ENCODE results near the gene MEI1.

DNA sequence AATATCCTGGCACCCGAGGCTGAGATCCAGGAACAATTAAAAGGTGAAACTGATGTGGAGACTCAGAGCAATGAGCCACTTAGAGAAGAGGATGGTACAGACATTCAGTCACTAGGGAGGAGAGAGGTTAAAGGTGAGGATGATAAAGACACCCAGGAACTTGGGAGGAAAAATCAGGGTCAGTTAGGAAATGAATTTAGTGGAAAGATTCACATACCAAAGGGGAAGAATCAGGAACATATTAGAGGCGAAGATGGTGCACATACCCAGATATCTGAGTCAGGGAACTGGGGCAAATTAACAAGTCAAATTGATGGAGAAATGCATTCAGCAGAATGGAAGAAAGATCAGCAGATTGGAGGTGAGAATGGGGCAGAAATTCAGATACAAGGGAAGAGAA lies 4.1 kb upstream of the MEI1 start:
- TF ChIP-seq, protein P1, sequence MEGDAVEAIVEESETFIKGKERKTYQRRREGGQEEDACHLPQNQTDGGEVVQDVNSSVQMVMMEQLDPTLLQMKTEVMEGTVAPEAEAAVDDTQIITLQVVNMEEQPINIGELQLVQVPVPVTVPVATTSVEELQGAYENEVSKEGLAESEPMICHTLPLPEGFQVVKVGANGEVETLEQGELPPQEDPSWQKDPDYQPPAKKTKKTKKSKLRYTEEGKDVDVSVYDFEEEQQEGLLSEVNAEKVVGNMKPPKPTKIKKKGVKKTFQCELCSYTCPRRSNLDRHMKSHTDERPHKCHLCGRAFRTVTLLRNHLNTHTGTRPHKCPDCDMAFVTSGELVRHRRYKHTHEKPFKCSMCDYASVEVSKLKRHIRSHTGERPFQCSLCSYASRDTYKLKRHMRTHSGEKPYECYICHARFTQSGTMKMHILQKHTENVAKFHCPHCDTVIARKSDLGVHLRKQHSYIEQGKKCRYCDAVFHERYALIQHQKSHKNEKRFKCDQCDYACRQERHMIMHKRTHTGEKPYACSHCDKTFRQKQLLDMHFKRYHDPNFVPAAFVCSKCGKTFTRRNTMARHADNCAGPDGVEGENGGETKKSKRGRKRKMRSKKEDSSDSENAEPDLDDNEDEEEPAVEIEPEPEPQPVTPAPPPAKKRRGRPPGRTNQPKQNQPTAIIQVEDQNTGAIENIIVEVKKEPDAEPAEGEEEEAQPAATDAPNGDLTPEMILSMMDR (IDR thresholded peaks at IDR 0.05) = no peak
- TF ChIP-seq EZH2 (IDR thresholded peaks at IDR 0.05; ENCODE audit: borderline replicate concordance, insufficient read depth, low read depth, low read length, poor library complexity, severe bottlenecking) = no peak

Data from B cell (primary cell).